ENCODE measurements around the gene SRSF5.

DNA sequence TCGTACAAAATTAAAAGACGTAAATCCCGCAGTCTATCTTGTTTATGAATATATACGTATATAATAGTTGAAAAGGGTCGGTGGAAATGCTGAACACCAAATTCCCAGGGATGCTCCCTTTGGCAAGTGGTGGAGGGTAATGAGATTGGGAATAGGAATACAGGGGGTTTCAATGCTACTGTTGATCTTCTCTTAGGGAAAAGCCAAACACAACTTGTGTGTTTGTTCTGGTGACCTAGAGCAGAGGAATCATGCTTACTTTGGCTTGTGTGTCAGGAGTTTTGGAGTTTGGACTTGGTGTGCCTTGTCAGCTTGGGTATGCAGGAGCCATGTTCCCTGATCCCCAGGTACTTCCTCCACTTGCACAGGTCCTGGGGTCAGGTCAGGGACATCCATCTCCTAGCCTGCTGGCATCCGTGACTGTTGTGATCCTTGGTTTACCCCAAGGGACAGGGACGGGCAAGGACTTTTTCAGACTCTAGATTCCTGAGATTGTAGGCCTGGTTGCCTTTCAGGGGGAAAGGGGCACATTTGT is 26.0 kb downstream of the SRSF5 start:
- no peak for TF ChIP-seq EP300 (IDR thresholded peaks at IDR 0.05)
- TF ChIP-seq, protein P1, sequence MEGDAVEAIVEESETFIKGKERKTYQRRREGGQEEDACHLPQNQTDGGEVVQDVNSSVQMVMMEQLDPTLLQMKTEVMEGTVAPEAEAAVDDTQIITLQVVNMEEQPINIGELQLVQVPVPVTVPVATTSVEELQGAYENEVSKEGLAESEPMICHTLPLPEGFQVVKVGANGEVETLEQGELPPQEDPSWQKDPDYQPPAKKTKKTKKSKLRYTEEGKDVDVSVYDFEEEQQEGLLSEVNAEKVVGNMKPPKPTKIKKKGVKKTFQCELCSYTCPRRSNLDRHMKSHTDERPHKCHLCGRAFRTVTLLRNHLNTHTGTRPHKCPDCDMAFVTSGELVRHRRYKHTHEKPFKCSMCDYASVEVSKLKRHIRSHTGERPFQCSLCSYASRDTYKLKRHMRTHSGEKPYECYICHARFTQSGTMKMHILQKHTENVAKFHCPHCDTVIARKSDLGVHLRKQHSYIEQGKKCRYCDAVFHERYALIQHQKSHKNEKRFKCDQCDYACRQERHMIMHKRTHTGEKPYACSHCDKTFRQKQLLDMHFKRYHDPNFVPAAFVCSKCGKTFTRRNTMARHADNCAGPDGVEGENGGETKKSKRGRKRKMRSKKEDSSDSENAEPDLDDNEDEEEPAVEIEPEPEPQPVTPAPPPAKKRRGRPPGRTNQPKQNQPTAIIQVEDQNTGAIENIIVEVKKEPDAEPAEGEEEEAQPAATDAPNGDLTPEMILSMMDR (IDR thresholded peaks at IDR 0.05) = no peak
- TF ChIP-seq POLR2A (IDR thresholded peaks at IDR 0.05) = no peak
